Peyer's patch (tissue), 4 donors: ENCODE data around the gene NPL.

Experiments
- CTCF ChIP-seq, 6 experiments: fragments of 450-650 bp in 4 of 6; fragments of 200-600 bp in 2 of 6; sonication (generic) in 1 of 6; IDR thresholded peaks; one replicate each; pipeline ENCODE4 v1.5.1; 2017 to 2019; ENCODE audit warnings: antibody characterized with exemption in 6 of 6, mild to moderate bottlenecking in 3 of 6, moderate library complexity in 1 of 6
- POLR2A ChIP-seq, 2 donors: fragments of 450-650 bp; IDR thresholded peaks; one replicate each; pipeline ENCODE4 v1.5.1; 2017; ENCODE audit warnings: antibody characterized with exemption in 2 of 2, mild to moderate bottlenecking in 2 of 2, moderate library complexity in 2 of 2

- TF ChIP-seq POLR2A (IDR thresholded peaks at IDR 0.05) (no peak), CTCF (IDR thresholded peaks at IDR 0.05) (no peak)
Observed at GRCh38 chr1:182847105-182847504, 57.5 kb downstream of the NPL start.
